SK-N-DZ (cell line): ENCODE measurements around the gene GRN. TPM values are rescaled to one million over a fixed set of nuclear protein-coding genes. Genes with fewer than 3 reads are reported as not detected.

Experiments
- DNase-seq: peaks from one replicate; pipeline ENCODE4 v3.0.0-alpha.2; 2015; ENCODE audit warnings: low spot score
- polyA plus RNA-seq, 2 experiments: library from polyadenylated mRNA; depleted of rRNA; stranded (reverse); fragments of >200 nt; gene quantifications; 2 replicates each; pipeline ENCODE4 v1.2.3, GENCODE V29; 2014

GRN gene
- 85.7 and 87.8 TPM in 2 replicates for polyA plus RNA-seq (2014; cell fraction: cytosol; rRNA removed)
- 83.0 and 119 TPM in 2 replicates for polyA plus RNA-seq (2014; cell fraction: nucleus; rRNA removed)

- peak; percentile 100 for DNase-seq
Measured at GRCh38 chr17:44344939-44345453, at the start of gene GRN. TSS of gene GRN (plus strand) at chr17:44345302. CDS start at chr17:44349165, 3,863 bp downstream.

DNA sequence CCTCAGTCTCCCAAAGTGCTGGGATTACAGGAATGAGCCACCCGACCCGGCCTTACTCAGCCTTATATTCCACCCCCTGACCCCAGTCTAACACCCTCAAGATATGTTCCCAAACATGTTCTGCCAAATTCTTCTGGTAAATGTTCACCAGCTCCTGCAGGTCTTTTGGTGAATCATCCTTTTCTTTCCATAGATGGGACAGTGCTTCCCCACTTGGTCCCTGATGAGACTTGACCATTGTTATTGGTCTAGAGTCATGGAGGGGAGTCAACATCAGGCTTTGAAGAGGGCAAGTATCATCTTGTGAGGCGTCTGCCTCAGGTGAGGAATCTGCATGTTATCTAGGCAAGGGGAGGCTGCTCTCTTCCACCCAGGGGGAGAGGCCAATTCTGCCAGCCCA lies 47.1 kb upstream of the GRN start:
- DNase-seq, result no peak

- no peak for DNase-seq
Measured at GRCh38 chr17:44304651-44305050, 40.5 kb upstream of the GRN start.

DNA sequence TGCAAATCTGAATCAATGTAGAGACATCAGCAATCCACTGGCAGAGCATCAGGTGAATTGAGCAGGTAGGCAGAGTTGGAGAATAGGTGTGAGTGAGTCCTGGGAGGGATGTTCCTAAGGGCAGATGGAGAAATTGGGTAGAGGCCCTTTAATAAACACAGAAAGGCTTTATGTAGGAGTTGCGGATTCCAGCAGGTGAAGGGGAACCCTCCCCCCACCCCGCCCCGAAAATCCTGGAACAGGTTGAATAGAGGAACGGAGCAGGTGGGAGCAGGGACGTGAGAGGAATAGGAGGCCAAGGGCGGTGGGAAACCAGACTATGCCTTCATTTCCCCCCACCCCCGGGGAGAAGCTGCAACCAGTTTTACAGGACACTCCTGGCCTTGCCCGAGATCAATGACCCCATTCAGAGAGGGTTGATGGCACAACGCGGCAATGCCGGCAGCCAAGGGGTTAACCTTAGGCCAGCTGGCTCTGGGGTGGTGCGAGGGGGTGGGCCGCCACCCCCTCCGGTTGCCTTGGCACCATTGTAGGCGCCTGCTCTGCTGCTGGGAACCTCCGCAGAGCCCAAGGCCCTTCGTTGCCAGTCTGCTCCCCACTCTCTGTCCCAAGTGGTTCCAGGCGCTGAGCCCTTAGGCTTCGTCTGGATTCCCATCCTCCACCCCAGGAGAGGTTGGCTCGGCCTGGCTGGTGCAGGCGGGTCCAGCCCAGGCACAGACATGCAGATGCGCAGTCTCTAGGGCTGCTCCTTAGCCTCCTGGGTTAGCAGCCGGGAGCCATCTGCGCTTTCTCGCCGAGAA lies 37.5 kb upstream of the GRN start:
- DNase-seq, result peak; percentile 91

DNA sequence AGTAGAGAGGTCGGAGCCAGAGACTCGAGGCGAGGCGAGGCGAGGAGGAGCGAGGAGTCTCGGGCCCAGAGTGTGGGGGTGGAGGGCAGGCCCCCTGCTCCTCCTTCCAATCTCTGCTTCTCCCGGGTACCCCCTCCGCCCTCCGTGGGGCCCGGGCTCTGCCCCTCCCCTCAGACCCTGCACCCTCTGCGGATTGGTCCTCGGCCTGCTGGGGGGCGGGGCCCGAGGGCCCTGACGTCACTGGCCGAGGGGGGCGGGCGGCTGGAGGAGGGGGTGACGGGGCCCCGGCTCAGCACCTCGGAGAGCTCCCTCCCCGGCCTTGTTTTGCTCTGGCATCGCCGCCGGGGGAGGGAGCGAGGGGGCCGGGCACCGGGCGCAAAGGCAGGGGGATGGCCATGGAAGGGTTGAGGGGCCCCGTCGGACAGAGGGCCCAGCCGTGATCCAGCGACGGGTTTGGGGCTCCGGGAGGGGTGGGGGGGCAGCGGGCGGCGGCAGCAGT lies 36.7 kb upstream of the GRN start, which contains the start of gene RUNDC3A:
RUNDC3A (plus strand) TSS at position 282 of the 499 bp plus-strand sequence. CDS start 232 bp downstream, outside the sequence.
- peak; percentile 96 for DNase-seq

GRCh38 chr17:44308865-44309264 lies 36.2 kb upstream of the GRN start:
- DNase-seq, result no peak

- no peak for DNase-seq
Measured at GRCh38 chr17:44309472-44309871, 35.6 kb upstream of the GRN start.

- no peak for DNase-seq
Measured at GRCh38 chr17:44310188-44310587, 34.9 kb upstream of the GRN start.

GRCh38 chr17:44310609-44311376 lies 34.3 kb upstream of the GRN start:
- peak; percentile 61 for DNase-seq

GRCh38 chr17:44311562-44312181 lies 33.4 kb upstream of the GRN start:
- no peak for DNase-seq

- DNase-seq, result no peak
Measured at GRCh38 chr17:44312396-44313104, 32.6 kb upstream of the GRN start.

DNA sequence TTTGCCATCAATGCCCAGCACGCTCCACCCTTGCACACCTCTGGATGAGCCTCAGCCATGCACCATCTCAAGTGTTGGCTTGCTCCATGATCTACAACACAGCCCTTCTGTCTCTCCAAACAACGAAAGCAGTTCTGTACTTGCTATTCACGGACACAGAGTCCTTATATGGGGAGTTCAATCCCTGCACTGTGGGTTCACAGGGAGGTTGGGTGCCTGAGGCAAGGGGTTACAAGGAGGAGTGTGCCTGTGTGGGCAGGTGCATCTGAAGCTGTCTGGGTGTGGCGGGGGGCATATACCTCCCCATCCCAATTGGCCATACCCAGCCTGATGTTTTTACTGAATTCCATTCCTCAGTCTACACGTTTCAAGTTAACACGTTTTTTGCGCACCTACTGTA lies 31.1 kb upstream of the GRN start:
- no peak for DNase-seq

DNA sequence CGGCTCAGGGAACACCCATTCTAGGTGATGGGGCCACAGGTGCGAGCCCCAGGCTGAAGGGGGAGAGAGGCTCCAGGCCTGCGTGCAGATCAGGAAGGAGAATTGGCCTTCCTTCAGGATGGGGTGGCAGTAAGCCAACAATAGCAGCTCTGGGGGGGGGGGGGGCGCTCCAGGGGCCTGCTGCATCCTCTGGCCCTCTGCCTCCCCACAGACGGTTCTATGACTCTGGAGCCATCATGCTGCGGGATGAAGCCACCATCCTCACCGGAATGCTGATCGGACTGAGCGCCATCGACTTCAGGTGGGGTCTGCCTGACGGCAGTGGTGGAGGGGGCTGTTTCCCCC lies 30.6 kb upstream of the GRN start:
- DNase-seq, result no peak

GRCh38 chr17:44314869-44315661 lies 30.0 kb upstream of the GRN start:
- no peak for DNase-seq

DNA sequence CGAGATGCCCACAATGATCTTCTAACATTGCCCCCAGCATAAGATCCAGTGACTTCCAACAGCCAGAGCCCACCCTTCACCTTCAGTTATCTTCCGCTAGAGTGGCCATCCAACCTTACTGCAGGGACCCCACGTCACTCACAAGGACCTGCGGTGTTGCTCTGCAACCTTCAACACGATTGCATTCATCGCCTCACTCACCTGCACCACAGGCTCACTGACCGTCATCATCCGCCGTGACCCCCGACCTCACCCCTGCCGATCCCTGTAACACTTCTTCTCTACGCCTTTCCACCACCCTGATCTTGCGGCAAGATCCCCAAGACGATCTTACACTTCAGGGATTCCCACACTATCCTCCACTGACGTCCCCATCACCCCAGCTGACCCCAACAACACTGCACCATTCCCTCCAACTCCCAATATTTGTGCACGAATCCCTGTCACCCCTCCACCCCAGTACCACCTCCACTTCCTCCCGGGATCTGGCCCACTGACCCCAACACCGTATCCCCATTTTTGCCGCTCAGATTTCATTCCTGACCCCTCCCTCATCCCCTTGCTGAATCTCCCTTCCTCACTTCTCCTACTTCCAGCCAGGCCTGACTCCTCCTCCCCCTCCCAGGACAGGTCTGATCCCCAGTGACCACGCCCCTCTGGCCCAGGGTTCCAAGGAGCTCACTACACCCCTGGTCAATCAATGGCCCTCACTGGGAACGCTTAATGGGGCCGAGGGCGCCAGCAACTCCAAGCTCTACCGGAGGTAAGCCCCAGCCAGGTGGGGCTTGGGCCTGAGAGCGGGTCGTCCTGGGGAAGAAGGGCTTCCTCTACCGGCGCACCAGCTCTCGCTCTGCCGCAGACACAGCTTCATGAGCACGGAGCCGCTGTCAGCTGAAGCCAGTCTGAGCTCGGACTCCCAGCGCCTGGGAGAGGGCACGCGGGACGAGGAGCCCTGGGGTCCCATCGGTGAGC lies 29.1 kb upstream of the GRN start:
- DNase-seq, result no peak

DNA sequence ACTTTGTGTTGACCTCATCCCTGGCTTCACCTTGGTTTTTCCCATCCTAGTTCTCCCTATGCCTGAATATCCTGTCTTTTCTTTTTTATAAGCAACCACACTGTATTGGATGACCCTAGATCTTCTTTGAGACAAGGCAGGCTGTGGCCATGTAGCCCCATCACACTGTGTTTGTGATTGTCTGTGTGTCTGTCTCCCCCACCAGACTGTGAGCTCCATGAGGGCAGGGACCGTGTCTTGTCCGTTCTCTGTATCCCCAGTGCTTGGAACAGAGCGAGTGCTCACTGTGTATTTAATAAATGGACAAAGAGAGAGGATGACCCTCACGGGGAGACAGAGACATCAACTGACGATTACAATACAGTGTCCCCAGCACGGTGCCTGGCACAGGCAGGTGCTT lies 27.6 kb upstream of the GRN start:
- DNase-seq, result no peak

DNA sequence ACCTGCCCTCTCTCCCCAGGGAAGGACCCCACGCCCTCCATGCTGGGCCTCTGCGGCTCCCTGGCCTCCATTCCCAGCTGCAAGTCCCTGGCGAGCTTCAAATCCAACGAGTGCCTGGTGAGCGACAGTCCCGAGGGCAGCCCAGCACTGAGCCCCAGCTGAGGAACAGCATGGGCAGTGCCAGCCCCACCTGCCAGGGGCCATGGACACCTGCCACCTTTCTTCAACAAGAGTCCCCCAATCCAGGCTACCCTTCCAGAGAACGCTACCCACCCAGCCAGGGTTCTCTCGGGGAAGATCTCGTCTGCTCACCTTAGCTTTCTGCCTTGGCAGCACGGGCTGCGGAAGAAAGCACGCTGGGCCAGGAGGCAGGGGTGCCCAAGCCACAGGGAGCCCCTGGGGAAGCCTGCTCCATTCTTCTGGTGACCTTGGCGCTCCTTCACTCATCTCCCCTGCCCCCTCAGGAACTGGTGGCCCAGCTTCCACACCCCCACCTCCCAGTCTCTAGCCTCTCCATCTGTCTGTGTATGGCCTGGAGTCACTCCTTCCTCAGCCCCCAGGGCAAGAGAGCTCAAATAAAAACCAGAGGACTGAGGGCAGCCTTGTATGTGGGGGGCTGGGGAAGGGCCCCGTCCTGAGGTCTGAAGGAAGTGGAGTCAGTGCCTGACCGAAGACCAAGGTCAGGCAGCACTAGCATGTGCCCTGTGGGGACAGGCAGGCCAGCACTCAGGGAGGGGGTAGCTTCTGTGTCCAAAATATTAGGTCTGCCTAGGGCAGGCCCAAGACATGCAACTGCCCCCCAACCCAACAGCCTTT lies 26.8 kb upstream of the GRN start:
- DNase-seq, result no peak

- DNase-seq, result no peak
Measured at GRCh38 chr17:44320066-44320465, 25.0 kb upstream of the GRN start.
